ENCODE measurements around the gene DDX3X. TPM values are rescaled to one million over a fixed set of nuclear protein-coding genes. Genes with fewer than 3 reads are reported as not detected.
A peak's percentile ranks its signal among the peaks of the same experiment; 100 is the strongest.
"Not testable (repeated sequence)": the region's sequence is repeated elsewhere in the genome, so short reads cannot be mapped to it uniquely, and the experiment has no call there.

The DDX3X gene
- total and polyA plus RNA-seq, 4 donors, result 48.4 to 216 (median 85.6) TPM

DNA sequence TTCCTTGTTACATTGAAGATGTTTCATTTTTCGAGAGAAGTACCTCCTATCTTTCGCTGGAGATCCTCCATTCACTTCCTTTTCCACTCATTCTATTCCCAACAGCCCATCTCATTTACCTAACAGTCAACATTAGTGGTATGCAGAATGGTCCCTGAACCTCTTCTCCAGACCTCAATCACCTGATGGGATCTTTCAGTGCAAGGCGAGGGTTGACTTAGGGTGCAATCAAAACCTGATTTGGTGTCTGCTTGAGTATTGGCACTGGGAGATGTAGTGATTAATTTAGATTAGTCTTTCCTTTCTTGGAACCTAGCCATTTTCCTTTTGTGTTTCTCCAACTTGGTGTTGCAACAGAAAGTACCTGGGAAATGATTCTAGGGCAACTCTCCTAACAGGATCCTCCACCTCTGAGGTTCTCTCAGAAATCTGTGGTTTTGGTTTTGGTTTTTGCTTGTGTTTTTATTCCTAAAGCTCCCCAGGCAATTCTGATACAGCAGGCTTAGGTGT lies 18.4 kb downstream of the DDX3X start:
- TF ChIP-seq HNF4A (conservative IDR thresholded peaks at IDR 0.05) (peak in 1 of 2 donors; percentile 5), FOXA2 (IDR thresholded peaks at IDR 0.05) (no peak)
- Histone ChIP-seq H3K36me3 (ENCODE audit: control insufficient read depth in 4 of 4, insufficient read depth in 3 of 4, low read depth in 1 of 4, low read length in 3 of 4) (peaks cover 2 to 33% (median 21%) of the 10 kb centered on the region in 4 donors), H3K4me3 (ENCODE audit: low read depth in 1 of 3, low read length in 3 of 3) (no peak overlapping the region), H3K27me3 (ENCODE audit: control insufficient read depth in 4 of 4, insufficient read depth in 4 of 4, low read length in 3 of 4) (no peaks in the 10 kb centered on the region), H3K4me1 (ENCODE audit: control insufficient read depth in 4 of 4, insufficient read depth in 4 of 4, low read length in 3 of 4) (no peaks in the 10 kb centered on the region), H3K27ac (ENCODE audit: low read depth in 1 of 2, low read length in 2 of 2) (peak overlapping the region in 1 of 2 donors; percentile 31), H3K9ac (ENCODE audit: low read depth in 1 of 2, low read length in 2 of 2) (no peak overlapping the region), H3K9me3 (ENCODE audit: control insufficient read depth in 4 of 4, low read length in 3 of 4) (no peaks in the 10 kb centered on the region)
- 76% methylated on average over 3 of the region's 3 CpGs for WGBS
- DNase-seq (ENCODE audit: low spot score), result no peak

DNA sequence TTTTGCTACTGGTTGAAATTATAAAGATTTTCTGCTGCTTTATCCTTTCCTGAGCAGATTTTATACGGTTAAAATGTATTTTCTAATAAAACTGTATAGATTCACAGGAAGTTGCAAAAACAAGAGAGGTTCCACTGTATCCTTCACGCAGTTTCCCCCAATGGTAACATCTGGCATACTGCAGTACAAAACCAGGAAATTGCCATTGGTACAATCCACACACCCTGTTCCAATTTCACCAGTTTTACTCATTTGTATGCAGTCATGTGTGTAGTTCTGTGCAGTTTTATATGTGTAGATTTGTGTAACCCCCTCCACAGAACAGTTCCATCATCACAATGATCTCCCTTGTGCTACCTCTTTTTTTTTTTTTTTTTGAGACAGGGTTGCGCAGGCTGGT lies 20.0 kb downstream of the DDX3X start:
- Histone ChIP-seq H3K27me3 (ENCODE audit: control insufficient read depth in 4 of 4, insufficient read depth in 4 of 4, low read length in 3 of 4) (no peaks in the 10 kb centered on the region), H3K27ac (ENCODE audit: low read depth in 1 of 2, low read length in 2 of 2) (no peak overlapping the region), H3K9me3 (ENCODE audit: control insufficient read depth in 4 of 4, low read length in 3 of 4) (no peaks in the 10 kb centered on the region), H3K9ac (ENCODE audit: low read depth in 1 of 2, low read length in 2 of 2) (no peak overlapping the region), H3K4me1 (ENCODE audit: control insufficient read depth in 4 of 4, insufficient read depth in 4 of 4, low read length in 3 of 4) (no peaks in the 10 kb centered on the region), H3K4me3 (ENCODE audit: low read depth in 1 of 3, low read length in 3 of 3) (no peak overlapping the region), H3K36me3 (ENCODE audit: control insufficient read depth in 4 of 4, insufficient read depth in 3 of 4, low read depth in 1 of 4, low read length in 3 of 4) (peaks cover 0 to 17% (median 9%) of the 10 kb centered on the region in 4 donors)
- no peak for DNase-seq (ENCODE audit: low spot score)
- 79% methylated on average over 3 of the region's 3 CpGs for WGBS
- TF ChIP-seq JUND (IDR thresholded peaks at IDR 0.05), result no peak
- TF ChIP-seq, protein P1, sequence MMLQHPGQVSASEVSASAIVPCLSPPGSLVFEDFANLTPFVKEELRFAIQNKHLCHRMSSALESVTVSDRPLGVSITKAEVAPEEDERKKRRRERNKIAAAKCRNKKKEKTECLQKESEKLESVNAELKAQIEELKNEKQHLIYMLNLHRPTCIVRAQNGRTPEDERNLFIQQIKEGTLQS (IDR thresholded peaks at IDR 0.05), result no peak
- TF ChIP-seq FOXA1 (IDR thresholded peaks at IDR 0.05), result no peak

DNA sequence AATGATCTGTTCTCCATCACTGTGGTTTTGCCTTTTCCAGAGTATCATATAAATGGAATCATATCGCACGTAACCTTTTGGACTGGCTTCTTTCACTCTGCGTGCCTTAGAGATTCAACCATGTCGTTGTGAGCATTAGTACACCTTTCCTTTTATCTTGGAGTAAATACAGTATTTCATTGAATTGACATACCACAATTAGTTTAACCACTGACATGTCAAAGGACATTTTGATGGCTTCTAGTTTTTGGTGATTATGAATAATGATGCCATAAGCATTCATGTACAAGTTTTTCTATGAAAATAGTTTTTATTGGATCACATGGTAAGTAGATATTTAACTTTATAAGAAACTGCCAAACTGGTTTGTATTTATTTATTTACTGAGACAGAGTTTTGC lies 35.2 kb downstream of the DDX3X start:
- H3K36me3 ChIP-seq (ENCODE audit: control insufficient read depth in 4 of 4, insufficient read depth in 3 of 4, low read depth in 1 of 4, low read length in 3 of 4), result no peaks in the 10 kb centered on the region
- H3K27me3 ChIP-seq (ENCODE audit: control insufficient read depth in 4 of 4, insufficient read depth in 4 of 4, low read length in 3 of 4), result no peaks in the 10 kb centered on the region
- TF ChIP-seq, protein P1 (IDR thresholded peaks at IDR 0.05), result no peak
- TF ChIP-seq FOXA2 (IDR thresholded peaks at IDR 0.05) (no peak), YY1 (IDR thresholded peaks at IDR 0.05) (no peak), RAD21 (IDR thresholded peaks at IDR 0.05) (no peak), RXRA (IDR thresholded peaks at IDR 0.05) (no peak), HNF4G (IDR thresholded peaks at IDR 0.05) (no peak), GABPA (IDR thresholded peaks at IDR 0.05 in 1 of 2, conservative IDR thresholded peaks at IDR 0.05 in 1 of 2) (no peak), HNF4A (conservative IDR thresholded peaks at IDR 0.05) (no peak), JUND (IDR thresholded peaks at IDR 0.05) (no peak)
- TF ChIP-seq, protein P2, sequence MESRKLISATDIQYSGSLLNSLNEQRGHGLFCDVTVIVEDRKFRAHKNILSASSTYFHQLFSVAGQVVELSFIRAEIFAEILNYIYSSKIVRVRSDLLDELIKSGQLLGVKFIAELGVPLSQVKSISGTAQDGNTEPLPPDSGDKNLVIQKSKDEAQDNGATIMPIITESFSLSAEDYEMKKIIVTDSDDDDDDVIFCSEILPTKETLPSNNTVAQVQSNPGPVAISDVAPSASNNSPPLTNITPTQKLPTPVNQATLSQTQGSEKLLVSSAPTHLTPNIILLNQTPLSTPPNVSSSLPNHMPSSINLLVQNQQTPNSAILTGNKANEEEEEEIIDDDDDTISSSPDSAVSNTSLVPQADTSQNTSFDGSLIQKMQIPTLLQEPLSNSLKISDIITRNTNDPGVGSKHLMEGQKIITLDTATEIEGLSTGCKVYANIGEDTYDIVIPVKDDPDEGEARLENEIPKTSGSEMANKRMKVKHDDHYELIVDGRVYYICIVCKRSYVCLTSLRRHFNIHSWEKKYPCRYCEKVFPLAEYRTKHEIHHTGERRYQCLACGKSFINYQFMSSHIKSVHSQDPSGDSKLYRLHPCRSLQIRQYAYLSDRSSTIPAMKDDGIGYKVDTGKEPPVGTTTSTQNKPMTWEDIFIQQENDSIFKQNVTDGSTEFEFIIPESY (IDR thresholded peaks at IDR 0.05), result no peak
- TF ChIP-seq, protein P3, sequence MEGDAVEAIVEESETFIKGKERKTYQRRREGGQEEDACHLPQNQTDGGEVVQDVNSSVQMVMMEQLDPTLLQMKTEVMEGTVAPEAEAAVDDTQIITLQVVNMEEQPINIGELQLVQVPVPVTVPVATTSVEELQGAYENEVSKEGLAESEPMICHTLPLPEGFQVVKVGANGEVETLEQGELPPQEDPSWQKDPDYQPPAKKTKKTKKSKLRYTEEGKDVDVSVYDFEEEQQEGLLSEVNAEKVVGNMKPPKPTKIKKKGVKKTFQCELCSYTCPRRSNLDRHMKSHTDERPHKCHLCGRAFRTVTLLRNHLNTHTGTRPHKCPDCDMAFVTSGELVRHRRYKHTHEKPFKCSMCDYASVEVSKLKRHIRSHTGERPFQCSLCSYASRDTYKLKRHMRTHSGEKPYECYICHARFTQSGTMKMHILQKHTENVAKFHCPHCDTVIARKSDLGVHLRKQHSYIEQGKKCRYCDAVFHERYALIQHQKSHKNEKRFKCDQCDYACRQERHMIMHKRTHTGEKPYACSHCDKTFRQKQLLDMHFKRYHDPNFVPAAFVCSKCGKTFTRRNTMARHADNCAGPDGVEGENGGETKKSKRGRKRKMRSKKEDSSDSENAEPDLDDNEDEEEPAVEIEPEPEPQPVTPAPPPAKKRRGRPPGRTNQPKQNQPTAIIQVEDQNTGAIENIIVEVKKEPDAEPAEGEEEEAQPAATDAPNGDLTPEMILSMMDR (IDR thresholded peaks at IDR 0.05; ENCODE audit: low read depth, low read length, missing input control), result no peak
- H3K4me1 ChIP-seq (ENCODE audit: control insufficient read depth in 4 of 4, insufficient read depth in 4 of 4, low read length in 3 of 4), result no peaks in the 10 kb centered on the region
- DNase-seq (ENCODE audit: low spot score), result no peak
- H3K27ac ChIP-seq (ENCODE audit: low read depth in 1 of 2, low read length in 2 of 2), result no peak overlapping the region
- H3K9me3 ChIP-seq (ENCODE audit: control insufficient read depth in 4 of 4, low read length in 3 of 4), result no peaks in the 10 kb centered on the region
- H3K9ac ChIP-seq (ENCODE audit: low read depth in 1 of 2, low read length in 2 of 2), result no peak overlapping the region
- no peak overlapping the region for H3K4me3 ChIP-seq (ENCODE audit: low read depth in 1 of 3, low read length in 3 of 3)
- 97% methylated on average over 4 of the region's 4 CpGs for whole genome bisulfite sequencing

DNA sequence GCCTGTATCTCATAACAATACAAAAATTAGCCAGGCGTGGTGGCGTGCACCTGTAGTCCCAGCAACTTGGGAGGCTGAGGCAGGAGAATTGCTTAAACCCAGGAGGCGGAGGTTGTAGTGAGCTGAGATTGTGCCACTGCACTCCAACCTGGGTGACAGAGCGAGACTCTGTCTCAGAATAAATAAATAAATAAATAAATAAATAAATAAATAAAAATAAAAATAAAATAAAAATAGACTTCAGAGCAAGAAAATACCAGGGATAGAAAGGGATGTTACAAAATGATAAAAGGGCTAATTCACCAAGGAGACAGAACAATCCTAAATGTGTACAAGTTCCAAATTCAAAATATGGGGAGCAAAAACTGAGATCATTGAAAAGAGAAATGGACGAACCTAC lies 37.6 kb downstream of the DDX3X start:
- WGBS, result 97% methylated on average over 5 of the region's 5 CpGs
- not testable (repeated sequence) for H3K27ac ChIP-seq (ENCODE audit: low read depth in 1 of 2, low read length in 2 of 2); H3K27me3 ChIP-seq (ENCODE audit: control insufficient read depth in 4 of 4, insufficient read depth in 4 of 4, low read length in 3 of 4)

More for the DNA sequence above, 37.6 kb downstream of the DDX3X start:
- not testable (repeated sequence) for H3K9me3 ChIP-seq (ENCODE audit: control insufficient read depth in 4 of 4, low read length in 3 of 4); H3K4me3 ChIP-seq (ENCODE audit: low read depth in 1 of 3, low read length in 3 of 3); H3K4me1 ChIP-seq (ENCODE audit: control insufficient read depth in 4 of 4, insufficient read depth in 4 of 4, low read length in 3 of 4); DNase-seq (ENCODE audit: low spot score); H3K36me3 ChIP-seq (ENCODE audit: control insufficient read depth in 4 of 4, insufficient read depth in 3 of 4, low read depth in 1 of 4, low read length in 3 of 4); H3K9ac ChIP-seq (ENCODE audit: low read depth in 1 of 2, low read length in 2 of 2)
